ENCODE results near the gene SRC. TPM values are rescaled to one million over a fixed set of nuclear protein-coding genes. Genes with fewer than 3 reads are reported as not detected.

Gene SRC
- total and polyA plus RNA-seq, 8 donors = 21.3 to 78.4 (median 36.8) TPM

- Histone ChIP-seq H3K4me3 (no peak overlapping the region), H3K27ac (no peak overlapping the region), H3K36me3 (no peaks in the 10 kb centered on the region), H3K9me3 (no peaks in the 10 kb centered on the region), H3K27me3 (no peaks in the 10 kb centered on the region), H3K4me1 (peaks cover 0 to 1% (median 0%) of the 10 kb centered on the region in 3 donors)
- ATAC-seq = peak in 1 of 4 donors; percentile 14
- no peak for TF ChIP-seq CTCF (IDR thresholded peaks at IDR 0.05)
- WGBS, 2 donors = 74 to 78% methylated on average over 7 of the region's 7 CpGs
- intact Hi-C loops (cut with DNase I) = no loop called here
- no peak for DNase-seq
- no peak for FAIRE-seq
Observed at GRCh38 chr20:37314617-37315016, 31.3 kb upstream of the SRC start.

- Histone ChIP-seq H3K4me3 (no peak overlapping the region), H3K4me1 (no peaks in the 10 kb centered on the region), H3K9me3 (no peaks in the 10 kb centered on the region), H3K36me3 (no peaks in the 10 kb centered on the region), H3K27ac (no peak overlapping the region), H3K27me3 (no peaks in the 10 kb centered on the region)
- no peak for FAIRE-seq
- DNase-seq = no peak
- intact Hi-C loops (cut with DNase I) = no loop called here
- ATAC-seq = peak in 3 of 4 donors; percentile 39 to 65 (median 52)
- 87 to 88% methylated on average over 12 of the region's 12 CpGs for WGBS, 2 donors
- no peak for TF ChIP-seq CTCF (IDR thresholded peaks at IDR 0.05)
Observed at GRCh38 chr20:37315021-37315451, 30.9 kb upstream of the SRC start.

- no peaks in the 10 kb centered on the region for H3K9me3 ChIP-seq
- FAIRE-seq = no peak
- peak in 3 of 4 donors; percentile 13 to 35 (median 22) for ATAC-seq
- H3K4me1 ChIP-seq = no peaks in the 10 kb centered on the region
- DNase-seq = no peak
- no peak for TF ChIP-seq CTCF (IDR thresholded peaks at IDR 0.05)
- peak overlapping the region in 2 of 4 donors; percentile 11 to 15 for H3K27ac ChIP-seq
- H3K4me3 ChIP-seq = no peak overlapping the region
- 74 to 80% methylated on average over 13 of the region's 13 CpGs for WGBS, 2 donors
- no peaks in the 10 kb centered on the region for H3K36me3 ChIP-seq
- intact Hi-C loops (cut with DNase I) = no loop called here
- H3K27me3 ChIP-seq = no peaks in the 10 kb centered on the region
Observed at GRCh38 chr20:37315452-37316110, 30.4 kb upstream of the SRC start.

GRCh38 chr20:37316116-37316774, 29.7 kb upstream of the SRC start:
- intact Hi-C loops (cut with DNase I) = no loop called here
- no peak overlapping the region for H3K4me3 ChIP-seq
- no peak for TF ChIP-seq CTCF (IDR thresholded peaks at IDR 0.05)
- FAIRE-seq (no peak), DNase-seq (no peak), ATAC-seq (peak in 2 of 4 donors; percentile 62 to 66)
- no peaks in the 10 kb centered on the region for H3K27me3 ChIP-seq
- peak overlapping the region in 2 of 4 donors; percentile 11 to 15 for H3K27ac ChIP-seq
- no peaks in the 10 kb centered on the region for H3K9me3 ChIP-seq
- 90% methylated on average over 15 of the region's 15 CpGs for WGBS, 2 donors
- no peaks in the 10 kb centered on the region for H3K36me3 ChIP-seq
- H3K4me1 ChIP-seq = no peaks in the 10 kb centered on the region

GRCh38 chr20:37316775-37317170, 29.2 kb upstream of the SRC start:
- 90 to 93% methylated on average over 5 of the region's 5 CpGs for whole genome bisulfite sequencing, 2 donors
- no peak for FAIRE-seq
- no peaks in the 10 kb centered on the region for H3K27me3 ChIP-seq
- TF ChIP-seq CTCF (IDR thresholded peaks at IDR 0.05) = no peak
- DNase-seq = no peak
- no peak for ATAC-seq
- no peaks in the 10 kb centered on the region for H3K4me1 ChIP-seq
- H3K27ac ChIP-seq = no peak overlapping the region
- H3K9me3 ChIP-seq = no peaks in the 10 kb centered on the region
- intact Hi-C loops (cut with DNase I) = no loop called here
- no peaks in the 10 kb centered on the region for H3K36me3 ChIP-seq
- no peak overlapping the region for H3K4me3 ChIP-seq

Data from pancreas (tissue), 10 donors.